Measurements from ENCODE around the gene DRAM1. TPM values are rescaled to one million over a fixed set of nuclear protein-coding genes. Genes with fewer than 3 reads are reported as not detected.

The DRAM1 gene
- polyA plus RNA-seq, 1 donor, result 21.7 TPM

Other genes with a start within 250 kb of the DRAM1 start
- 40.4 TPM for gene CHPT1, start 179.9 kb upstream of the DRAM1 start, polyA plus RNA-seq (ENCODE audit: insufficient read length)
- 1.2 TPM for gene SYCP3, start 138.1 kb upstream of the DRAM1 start, polyA plus RNA-seq (ENCODE audit: insufficient read length)
- gene GNPTAB, start 46.6 kb upstream of the DRAM1 start, polyA plus RNA-seq (ENCODE audit: insufficient read length), result 47.6 TPM
- 58.7 TPM for gene WASHC3, start 184.4 kb downstream of the DRAM1 start, polyA plus RNA-seq (ENCODE audit: insufficient read length)
- gene NUP37, start 242.5 kb downstream of the DRAM1 start, polyA plus RNA-seq (ENCODE audit: insufficient read length), result 35.8 TPM
- gene PARPBP, start 242.6 kb downstream of the DRAM1 start, polyA plus RNA-seq (ENCODE audit: insufficient read length), result 18.3 TPM

Measured in left kidney (tissue), 1 donor.